Measurements from ENCODE around the gene KCNS3. TPM values are rescaled to one million over a fixed set of nuclear protein-coding genes. Genes with fewer than 3 reads are reported as not detected.

Gene KCNS3
- total and polyA plus RNA-seq, 8 donors: 3.3 to 16.4 (median 6.1) TPM

GRCh38 chr2:17934721-17935120 lies 56.3 kb downstream of the KCNS3 start:
- Histone ChIP-seq H3K4me1 (no peaks in the 10 kb centered on the region), H3K4me3 (no peak overlapping the region), H3K27me3 (no peaks in the 10 kb centered on the region), H3K36me3 (peaks cover 0 to 4% (median 0%) of the 10 kb centered on the region in 3 donors), H3K9me3 (no peaks in the 10 kb centered on the region), H3K27ac (no peak overlapping the region)
- FAIRE-seq (no peak), DNase-seq (no peak), ATAC-seq (no peak)
- WGBS, 2 donors: 85 to 86% methylated on average over 3 to 4 of the region's 4 CpGs
- TF ChIP-seq CTCF (IDR thresholded peaks at IDR 0.05): no peak
- intact Hi-C loops (cut with DNase I): no loop called here

GRCh38 chr2:17935242-17935885 lies 56.9 kb downstream of the KCNS3 start:
- intact Hi-C loops (cut with DNase I): no loop called here
- Histone ChIP-seq H3K4me3 (no peak overlapping the region), H3K9me3 (no peaks in the 10 kb centered on the region), H3K4me1 (no peaks in the 10 kb centered on the region), H3K36me3 (peaks cover 0 to 4% (median 0%) of the 10 kb centered on the region in 3 donors), H3K27ac (no peak overlapping the region), H3K27me3 (no peaks in the 10 kb centered on the region)
- 62 to 64% methylated on average over 6 of the region's 6 CpGs for WGBS, 2 donors
- FAIRE-seq: no peak
- no peak for DNase-seq
- TF ChIP-seq CTCF (IDR thresholded peaks at IDR 0.05): no peak
- ATAC-seq: no peak

DNA sequence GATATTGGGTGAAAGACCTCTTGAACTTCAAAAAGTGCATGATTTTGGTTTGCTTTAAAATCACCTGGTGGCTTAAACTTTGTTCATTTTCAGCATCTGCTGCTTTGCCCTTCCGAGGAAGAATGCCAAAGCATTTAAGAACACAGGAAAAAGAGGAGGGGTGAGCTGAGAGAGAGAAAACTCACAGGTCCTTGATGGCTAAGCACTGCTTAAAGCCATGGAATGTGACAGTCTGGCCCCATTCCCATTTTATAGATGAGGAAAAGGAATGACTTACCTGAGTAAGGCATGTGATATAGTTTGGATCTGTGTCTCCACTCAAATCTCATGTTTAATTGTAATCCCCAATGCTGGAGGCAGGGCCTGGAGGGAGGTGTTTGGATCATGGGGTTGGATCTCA lies 58.1 kb downstream of the KCNS3 start:
- H3K4me1 ChIP-seq: no peaks in the 10 kb centered on the region
- TF ChIP-seq CTCF (IDR thresholded peaks at IDR 0.05): no peak
- ATAC-seq (no peak), DNase-seq (no peak), FAIRE-seq (no peak)
- no peak overlapping the region for H3K4me3 ChIP-seq
- no peaks in the 10 kb centered on the region for H3K9me3 ChIP-seq
- intact Hi-C loops (cut with DNase I): no loop called here
- H3K36me3 ChIP-seq: peaks cover 0 to 4% (median 0%) of the 10 kb centered on the region in 3 donors
- H3K27ac ChIP-seq: no peak overlapping the region
- no peaks in the 10 kb centered on the region for H3K27me3 ChIP-seq
- 82 to 100% methylated on average over 1 of the region's 1 CpG for WGBS, 2 donors

DNA sequence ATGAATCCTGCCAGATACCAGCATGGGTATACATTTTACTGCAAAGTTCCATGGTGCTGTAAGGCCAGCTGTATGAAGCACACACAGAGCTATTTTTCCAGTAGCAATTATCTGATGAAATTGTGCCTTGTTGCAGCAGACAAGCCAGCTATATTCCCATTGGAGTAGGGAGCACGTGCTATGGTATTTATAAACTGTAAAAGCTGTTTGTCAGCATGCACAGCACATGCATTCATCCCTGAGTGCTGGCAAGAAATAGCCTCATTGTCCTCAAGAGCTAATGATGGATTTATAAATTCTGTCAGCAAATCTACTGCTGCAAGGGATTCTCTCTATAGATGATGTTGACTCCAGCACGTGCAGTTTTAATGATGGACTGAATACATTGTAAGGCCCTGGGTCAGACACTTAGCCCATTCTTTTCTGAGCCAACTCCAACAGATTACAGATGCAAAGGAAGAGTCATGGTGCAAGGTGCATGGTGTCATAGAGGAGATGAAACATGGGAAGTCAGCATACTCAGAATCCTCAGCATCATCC lies 61.7 kb downstream of the KCNS3 start:
- no peak overlapping the region for H3K27ac ChIP-seq
- DNase-seq (no peak), FAIRE-seq (no peak), ATAC-seq (no peak)
- no peak for TF ChIP-seq CTCF (IDR thresholded peaks at IDR 0.05)
- H3K9me3 ChIP-seq: no peaks in the 10 kb centered on the region
- intact Hi-C loops (cut with DNase I): no loop called here
- H3K27me3 ChIP-seq: no peaks in the 10 kb centered on the region
- H3K4me1 ChIP-seq: no peaks in the 10 kb centered on the region
- no peak overlapping the region for H3K4me3 ChIP-seq
- H3K36me3 ChIP-seq: no peaks in the 10 kb centered on the region
- 47 to 63% methylated on average over 2 of the region's 2 CpGs for WGBS, 2 donors

DNA sequence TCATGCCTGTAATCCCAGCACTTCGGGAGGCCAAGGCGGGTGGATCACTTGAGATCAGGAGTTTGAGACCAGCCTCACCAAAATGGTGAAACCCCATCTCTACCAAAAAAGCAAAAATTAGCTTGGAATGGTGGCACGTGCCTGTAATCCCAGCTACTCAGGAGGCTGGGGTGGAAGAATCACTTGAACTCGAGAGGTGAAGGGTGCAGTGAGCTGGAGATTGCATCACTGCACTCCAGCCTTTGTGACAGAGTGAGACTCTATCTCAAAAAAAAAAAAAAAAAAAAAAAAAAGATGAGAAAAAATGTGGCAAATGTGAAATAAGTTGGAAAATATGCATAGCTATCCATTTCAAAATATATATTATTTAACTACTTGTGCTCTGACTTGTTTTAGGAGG lies 65.0 kb downstream of the KCNS3 start:
- no peaks in the 10 kb centered on the region for H3K9me3 ChIP-seq
- no peak for ATAC-seq
- TF ChIP-seq CTCF (IDR thresholded peaks at IDR 0.05): no peak
- no peaks in the 10 kb centered on the region for H3K27me3 ChIP-seq
- H3K36me3 ChIP-seq: no peaks in the 10 kb centered on the region
- DNase-seq: no peak
- no peaks in the 10 kb centered on the region for H3K4me1 ChIP-seq
- 69 to 80% methylated on average over 4 of the region's 4 CpGs for WGBS, 2 donors
- intact Hi-C loops (cut with DNase I): no loop called here
- no peak overlapping the region for H3K4me3 ChIP-seq
- H3K27ac ChIP-seq: no peak overlapping the region
- FAIRE-seq: no peak

Measured in pancreas (tissue), 10 donors.